NCI-H128 (cell line): ENCODE data around the gene SULT2B1.
"Not testable (repeated sequence)": the region's sequence is repeated elsewhere in the genome, so short reads cannot be mapped to it uniquely, and the experiment has no call there.

ENCODE experiments used
- DNase-seq: peaks from one replicate; lab custom pipeline; 2025; ENCODE audit not compliant: unreplicated experiment; lab: John Stamatoyannopoulos, UW

SULT2B1 gene

GRCh38 chr19:48618278-48618915 lies 66.4 kb downstream of the SULT2B1 start:
- no peak for DNase-seq

GRCh38 chr19:48618916-48619691 lies 67.1 kb downstream of the SULT2B1 start, which contains the start of the genes RPL18 and SPHK2:
RPL18 (minus strand) TSS chr19:48619178; CDS start chr19:48619143, 35 bp downstream.
SPHK2 (plus strand) TSS chr19:48619506; CDS start chr19:48620515, 1,009 bp downstream.
- peak; percentile 98 for DNase-seq

- no peak for DNase-seq
Measured at GRCh38 chr19:48619692-48620585, 68.0 kb downstream of the SULT2B1 start.

- no peak for DNase-seq
Measured at GRCh38 chr19:48623556-48624066, 71.6 kb downstream of the SULT2B1 start.

GRCh38 chr19:48624067-48624594 lies 72.2 kb downstream of the SULT2B1 start:
- DNase-seq = peak; percentile 96

DNA sequence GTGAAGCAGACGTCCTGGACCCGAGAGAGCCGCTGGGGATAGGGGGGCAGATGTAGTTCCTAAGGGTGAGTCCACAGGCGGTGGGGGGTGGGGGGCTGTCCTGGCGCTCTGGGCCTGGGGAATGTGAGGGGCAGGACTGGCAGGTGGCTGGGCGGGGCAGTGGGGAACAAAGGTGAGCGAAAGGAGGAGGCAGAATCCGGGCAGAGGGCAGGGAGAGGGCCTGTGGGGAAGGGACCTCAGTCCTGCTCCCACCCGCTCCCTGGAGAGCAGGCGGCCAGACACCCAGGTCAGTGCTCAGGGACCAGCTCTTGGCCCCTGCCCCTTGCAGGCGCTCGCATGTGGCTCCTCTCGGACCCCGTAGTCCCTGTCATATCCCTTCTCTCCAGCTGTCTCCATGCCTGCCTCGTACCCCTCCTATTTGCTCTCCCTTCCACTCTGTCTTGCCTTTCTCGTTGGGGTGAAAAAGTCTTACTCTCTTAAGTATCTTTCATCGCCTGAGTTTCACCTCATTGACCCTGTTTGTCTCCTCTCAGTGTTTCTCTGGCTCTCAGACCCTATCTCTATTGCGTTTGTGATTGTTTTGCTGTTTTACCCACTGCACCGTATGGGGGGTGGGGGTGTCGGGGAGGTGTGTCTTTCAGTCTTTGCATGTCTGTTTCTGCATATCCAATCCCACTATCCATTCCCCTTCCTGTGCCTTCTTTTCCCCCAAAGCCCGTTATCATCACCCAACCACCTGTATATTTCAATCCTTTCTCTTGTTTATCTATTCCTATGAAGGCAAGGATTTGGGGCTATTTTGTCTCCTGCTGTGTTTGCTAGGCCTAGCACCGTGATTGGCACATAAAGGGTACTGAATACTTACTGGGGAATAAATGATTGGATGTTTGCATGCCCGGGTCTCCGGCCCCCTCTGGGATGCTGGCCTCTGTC lies 73.1 kb downstream of the SULT2B1 start:
- DNase-seq = no peak

DNA sequence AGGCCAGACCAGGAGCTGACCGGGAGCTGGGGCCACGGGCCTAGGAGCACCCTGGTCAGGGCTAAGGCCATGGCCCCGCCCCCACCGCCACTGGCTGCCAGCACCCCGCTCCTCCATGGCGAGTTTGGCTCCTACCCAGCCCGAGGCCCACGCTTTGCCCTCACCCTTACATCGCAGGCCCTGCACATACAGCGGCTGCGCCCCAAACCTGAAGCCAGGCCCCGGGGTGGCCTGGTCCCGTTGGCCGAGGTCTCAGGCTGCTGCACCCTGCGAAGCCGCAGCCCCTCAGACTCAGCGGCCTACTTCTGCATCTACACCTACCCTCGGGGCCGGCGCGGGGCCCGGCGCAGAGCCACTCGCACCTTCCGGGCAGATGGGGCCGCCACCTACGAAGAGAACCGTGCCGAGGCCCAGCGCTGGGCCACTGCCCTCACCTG lies 73.9 kb downstream of the SULT2B1 start:
- no peak for DNase-seq

GRCh38 chr19:48627201-48627864 lies 75.4 kb downstream of the SULT2B1 start:
- DNase-seq = no peak

- DNase-seq = no peak
Measured at GRCh38 chr19:48627865-48628314, 75.9 kb downstream of the SULT2B1 start.

GRCh38 chr19:48628486-48629296 lies 76.7 kb downstream of the SULT2B1 start:
- no peak for DNase-seq

DNA sequence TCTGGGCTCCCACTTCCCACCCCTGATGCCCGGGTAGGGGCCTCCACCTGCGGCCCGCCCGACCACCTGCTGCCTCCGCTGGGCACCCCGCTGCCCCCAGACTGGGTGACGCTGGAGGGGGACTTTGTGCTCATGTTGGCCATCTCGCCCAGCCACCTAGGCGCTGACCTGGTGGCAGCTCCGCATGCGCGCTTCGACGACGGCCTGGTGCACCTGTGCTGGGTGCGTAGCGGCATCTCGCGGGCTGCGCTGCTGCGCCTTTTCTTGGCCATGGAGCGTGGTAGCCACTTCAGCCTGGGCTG lies 77.3 kb downstream of the SULT2B1 start:
- no peak for DNase-seq

GRCh38 chr19:48629599-48630295 lies 77.8 kb downstream of the SULT2B1 start:
- no peak for DNase-seq

GRCh38 chr19:48630296-48631063 lies 78.5 kb downstream of the SULT2B1 start:
- no peak for DNase-seq

DNA sequence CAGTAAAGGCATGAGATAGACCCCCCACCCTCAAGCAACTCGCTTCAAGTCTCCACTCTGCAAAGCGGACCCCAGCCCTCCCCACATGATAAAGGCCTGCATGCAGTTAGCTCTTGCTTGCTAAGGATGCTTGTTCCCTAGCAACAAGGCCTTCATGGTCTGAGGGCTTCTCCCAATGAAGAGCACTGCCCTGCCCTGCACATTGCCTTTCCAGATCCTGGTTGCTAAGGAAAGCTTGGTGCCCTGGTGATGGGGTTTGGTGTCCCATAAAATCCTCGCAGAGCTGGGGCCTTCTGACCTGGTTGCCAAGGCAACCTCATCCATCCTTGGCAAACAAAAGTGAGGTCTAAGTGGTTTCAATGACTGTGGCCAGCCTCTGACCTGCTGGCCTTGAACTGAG lies 79.3 kb downstream of the SULT2B1 start:
- DNase-seq = no peak

- DNase-seq = not testable (repeated sequence)
Measured at GRCh38 chr19:48632286-48632685, 80.3 kb downstream of the SULT2B1 start.

- DNase-seq = no peak
Measured at GRCh38 chr19:48632692-48633147, 80.7 kb downstream of the SULT2B1 start.
